H1 (cell line): ENCODE results near the gene TANC1. TPM values are rescaled to one million over a fixed set of nuclear protein-coding genes. Genes with fewer than 3 reads are reported as not detected.

Experiments used
- CTCF ChIA-PET: fragments of 300-600 bp; sonication (Branson Sonifier 250); formaldehyde crosslinking; loops from one replicate; lab custom pipeline; 2021; ENCODE audit not compliant: partially characterized antibody; lab: Charles Lee
- POLR2A ChIA-PET: fragments of 300-600 bp; sonication (Branson Sonifier 250); formaldehyde crosslinking; loops from one replicate; lab custom pipeline; 2021; ENCODE audit warnings: inconsistent platforms; ENCODE audit not compliant: partially characterized antibody; lab: Charles Lee
- DNase-seq, 2 experiments: peaks; one replicate each; pipeline versions ENCODE4 v3.0.0 to v3.0.0-alpha.2; 2010 to 2022; ENCODE audit warnings: low spot score in 2 of 2, low read depth in 1 of 2, mixed read lengths in 1 of 2
- FAIRE-seq: peaks from 2 replicates; lab custom pipeline; 2011; peaks lifted over from hg19 to GRCh38; lab: Jason Lieb, UNC
- H2AFZ ChIP-seq: 2 replicates; pipeline ENCODE4 v1.8.1; 2012; ENCODE audit warnings: low read length, inconsistent platforms
- H2AK5ac ChIP-seq: 2 replicates; pipeline ENCODE4 v1.6.1; 2013; ENCODE audit warnings: low read depth, low read length
- H2BK120ac ChIP-seq: replicated peaks from 2 replicates; pipeline ENCODE3; 2013; ENCODE audit warnings: low read depth, low read length, inconsistent platforms
- H2BK12ac ChIP-seq: 2 replicates; pipeline ENCODE4 v1.6.1; 2013; ENCODE audit warnings: low read depth, low read length
- H2BK15ac ChIP-seq: 2 replicates; pipeline ENCODE4 v1.6.1; 2013; ENCODE audit warnings: low read length
- H2BK20ac ChIP-seq: 2 replicates; pipeline ENCODE4 v1.6.1; 2013; ENCODE audit warnings: low read length
- H2BK5ac ChIP-seq: 2 replicates; pipeline ENCODE4 v1.6.1; 2013; ENCODE audit warnings: low read depth, low read length
- H3K14ac ChIP-seq: 2 replicates; pipeline ENCODE4 v1.6.1; 2013; ENCODE audit warnings: inconsistent platforms; ENCODE audit not compliant: insufficient read length
- H3K18ac ChIP-seq: 2 replicates; pipeline ENCODE4 v1.6.1; 2013; ENCODE audit warnings: low read length; ENCODE audit errors: extremely low read depth
- H3K23ac ChIP-seq: 2 replicates; pipeline ENCODE4 v1.6.1; 2013; ENCODE audit warnings: inconsistent platforms; ENCODE audit not compliant: insufficient read length
- H3K23me2 ChIP-seq: 2 replicates; pipeline ENCODE4 v1.6.1; 2013; ENCODE audit warnings: low read depth, low read length
- H3K27ac ChIP-seq: 2 replicates; pipeline ENCODE4 v1.6.1; 2011; ENCODE audit warnings: low read depth, low read length, inconsistent platforms
- H3K27me3 ChIP-seq, 4 experiments: replicated peaks in 1 of 4; 1 replicate in 1 of 4; 2 replicates in 3 of 4; pipeline versions ENCODE4 v1.6.1 to v1.8.1; 2011 to 2013; ENCODE audit warnings: low read length in 3 of 4, mild to moderate bottlenecking in 3 of 4, inconsistent platforms in 2 of 4, mixed read lengths in 2 of 4, moderate library complexity in 1 of 4; ENCODE audit not compliant: control insufficient read depth in 3 of 4, insufficient read depth in 3 of 4; ENCODE audit errors: extremely low read depth in 1 of 4
- H3K36me3 ChIP-seq, 4 experiments: 2 replicates each; pipeline versions ENCODE4 v1.6.1 to v1.8.1; 2011 to 2013; ENCODE audit warnings: mild to moderate bottlenecking in 4 of 4, low read length in 3 of 4, moderate library complexity in 2 of 4, control low read depth in 1 of 4, inconsistent platforms in 1 of 4; ENCODE audit not compliant: insufficient read depth in 4 of 4, control insufficient read depth in 2 of 4
- H3K4ac ChIP-seq: replicated peaks from 2 replicates; pipeline ENCODE3; 2013; ENCODE audit warnings: low read length, low read depth, mixed read lengths, inconsistent platforms; ENCODE audit not compliant: insufficient read length
- H3K4me1 ChIP-seq, 4 experiments: replicated peaks in 1 of 4; 1 replicate in 1 of 4; 2 replicates in 3 of 4; pipeline versions ENCODE4 v1.6.1 to v1.8.1; 2011 to 2013; ENCODE audit warnings: low read length in 3 of 4, inconsistent platforms in 2 of 4, mixed read lengths in 1 of 4; ENCODE audit not compliant: insufficient read depth in 4 of 4, control insufficient read depth in 3 of 4
- H3K4me2 ChIP-seq, 2 experiments: 2 replicates each; pipeline versions ENCODE4 v1.6.1 to v1.8.1; 2011 to 2013; ENCODE audit warnings: low read depth in 2 of 2, low read length in 2 of 2, control low read depth in 1 of 2, inconsistent platforms in 1 of 2, mild to moderate bottlenecking in 1 of 2; ENCODE audit not compliant: insufficient read depth in 1 of 2
- H3K4me3 ChIP-seq, 4 experiments: fragments of 200-600, 300-600 bp in 1 of 4; sonication (generic), shearing (Covaris generic), sonication (Bioruptor Twin) in 1 of 4; 2 replicates each; pipeline versions ENCODE4 v1.5.1 to v1.8.1; 2011 to 2016; ENCODE audit warnings: low read length in 4 of 4, low read depth in 3 of 4, control low read depth in 2 of 4, inconsistent platforms in 2 of 4, mild to moderate bottlenecking in 2 of 4, mixed read lengths in 1 of 4, moderate library complexity in 1 of 4; ENCODE audit not compliant: insufficient read depth in 2 of 4; ENCODE audit errors: extremely low read depth in 1 of 4
- H3K56ac ChIP-seq: replicated peaks from 2 replicates; pipeline ENCODE3; 2013; ENCODE audit warnings: low read depth, mild to moderate bottlenecking, mixed read lengths, low read length, inconsistent platforms; ENCODE audit not compliant: insufficient read length
- H3K79me1 ChIP-seq: 2 replicates; pipeline ENCODE4 v1.6.1; 2013; ENCODE audit warnings: low read depth, low read length, control low read depth
- H3K79me2 ChIP-seq, 2 experiments: 2 replicates each; pipeline versions ENCODE4 v1.6.1 to v1.8.1; 2012 to 2013; ENCODE audit warnings: low read length in 2 of 2, mild to moderate bottlenecking in 2 of 2, inconsistent platforms in 1 of 2; ENCODE audit not compliant: insufficient read depth in 2 of 2, control insufficient read depth in 1 of 2
- H3K9ac ChIP-seq, 4 experiments: replicated peaks in 1 of 4; 1 replicate in 1 of 4; 2 replicates in 3 of 4; pipeline versions ENCODE4 v1.6.1 to v1.8.1; 2011 to 2013; ENCODE audit warnings: low read depth in 3 of 4, low read length in 3 of 4, control low read depth in 2 of 4, mild to moderate bottlenecking in 2 of 4, moderate library complexity in 2 of 4, inconsistent platforms in 1 of 4; ENCODE audit errors: extremely low read depth in 1 of 4
- H3K9me3 ChIP-seq, 2 experiments: 2 replicates each; pipeline versions ENCODE4 v1.6.1 to v1.8.1; 2012 to 2013; ENCODE audit warnings: mild to moderate bottlenecking in 2 of 2, moderate library complexity in 2 of 2, control low read depth in 1 of 2, inconsistent platforms in 1 of 2, low read depth in 1 of 2, low read length in 1 of 2, mixed read lengths in 1 of 2; ENCODE audit not compliant: insufficient read depth in 2 of 2
- H4K20me1 ChIP-seq, 2 experiments: replicated peaks in 1 of 2; 2 replicates each; pipeline versions ENCODE3 to v1.8.1; 2011 to 2013; ENCODE audit warnings: inconsistent platforms in 2 of 2, low read length in 2 of 2, mild to moderate bottlenecking in 1 of 2; ENCODE audit not compliant: insufficient read depth in 2 of 2, control insufficient read depth in 1 of 2
- H4K5ac ChIP-seq: 2 replicates; pipeline ENCODE4 v1.6.1; 2013; ENCODE audit warnings: low read length, low read depth, mixed read lengths, inconsistent platforms; ENCODE audit not compliant: insufficient read length
- H4K8ac ChIP-seq: 2 replicates; pipeline ENCODE4 v1.8.0; 2013; ENCODE audit warnings: mild to moderate bottlenecking, moderate library complexity, low read length, inconsistent platforms; ENCODE audit not compliant: insufficient read depth; ENCODE audit errors: extremely low read depth
- H4K91ac ChIP-seq: replicated peaks from 2 replicates; pipeline ENCODE3; 2013; ENCODE audit warnings: low read length, mixed read lengths, inconsistent platforms; ENCODE audit not compliant: insufficient read length
- BACH1 ChIP-seq: IDR thresholded peaks from 2 replicates; pipeline ENCODE4 v1.6.1; 2012; ENCODE audit warnings: low read length, improper control_type of control experiment
- BRCA1 ChIP-seq: IDR thresholded peaks from 2 replicates; pipeline ENCODE4 v1.6.1; 2012; ENCODE audit warnings: low read depth, low read length, improper control_type of control experiment
- CBX8 ChIP-seq: fragments of 300-800, 300-1000 bp; sonication (generic); IDR thresholded peaks from 2 replicates; pipeline ENCODE4 v1.7.1; 2016; ENCODE audit warnings: low read depth, low read length, borderline replicate concordance
- HDAC6 ChIP-seq: IDR thresholded peaks from one replicate; pipeline ENCODE4 v1.7.1; 2012; ENCODE audit warnings: low read depth, mild to moderate bottlenecking, inconsistent platforms, low read length, moderate library complexity
- KDM1A ChIP-seq: fragments of 200-600, 300-600 bp; sonication (generic); IDR thresholded peaks from 2 replicates; pipeline ENCODE4 v1.7.1; 2016; ENCODE audit warnings: mild to moderate bottlenecking, low read length, borderline replicate concordance
- MAFK ChIP-seq: IDR thresholded peaks from 2 replicates; pipeline ENCODE4 v1.6.1; 2012; ENCODE audit warnings: low read depth, mild to moderate bottlenecking, improper control_type of control experiment, low read length
- RAD21 ChIP-seq, 2 experiments: IDR thresholded peaks in 1 of 2; conservative IDR thresholded peaks in 1 of 2; 2 replicates each; pipeline ENCODE4 v1.6.1; 2011; ENCODE audit warnings: low read depth in 2 of 2, low read length in 2 of 2, improper control_type of control experiment in 1 of 2, inconsistent platforms in 1 of 2, mild to moderate bottlenecking in 1 of 2, moderate library complexity in 1 of 2
- RXRA ChIP-seq: IDR thresholded peaks from 2 replicates; pipeline ENCODE4 v1.6.1; 2011; ENCODE audit warnings: low read depth, mild to moderate bottlenecking, low read length, moderate library complexity; ENCODE audit not compliant: insufficient read depth
- SIN3A ChIP-seq, 2 experiments: IDR thresholded peaks in 1 of 2; conservative IDR thresholded peaks in 1 of 2; 2 replicates each; pipeline ENCODE4 v1.6.1; 2011 to 2012; ENCODE audit warnings: low read length in 2 of 2, improper control_type of control experiment in 1 of 2, low read depth in 1 of 2, mild to moderate bottlenecking in 1 of 2
- SP1 ChIP-seq: IDR thresholded peaks from 2 replicates; pipeline ENCODE4 v1.6.1; 2011; ENCODE audit warnings: low read depth, low read length
- SUZ12 ChIP-seq: fragments of 200-600 bp; sonication (generic); IDR thresholded peaks from 2 replicates; pipeline ENCODE4 v1.6.1; 2012; ENCODE audit warnings: mild to moderate bottlenecking, inconsistent platforms, low read length, moderate library complexity, mixed read lengths
- TAF1 ChIP-seq: IDR thresholded peaks from 2 replicates; pipeline ENCODE4 v1.6.1; 2011; ENCODE audit warnings: mild to moderate bottlenecking, low read depth, low read length
- TEAD4 ChIP-seq: IDR thresholded peaks from 2 replicates; pipeline ENCODE4 v1.6.1; 2012; ENCODE audit warnings: low read depth, low read length, inconsistent platforms, mixed read lengths
- WGBS, 2 experiments: shearing (Covaris generic) in 1 of 2; methylation state at CpG; one replicate each; pipeline versions ENCODE4 v1.1.6 to v1.1.7; 2013 to 2015; ENCODE audit warnings: low lambda C conversion rate in 2 of 2, mixed read lengths in 2 of 2, inconsistent platforms in 1 of 2, low coverage in 1 of 2, missing lambda C conversion rate in 1 of 2; ENCODE audit not compliant: insufficient replicate concordance in 2 of 2, insufficient coverage in 1 of 2, insufficient read length in 1 of 2; ENCODE audit errors: extremely low coverage in 1 of 2, missing lambda C conversion rate in 1 of 2; 5-methylcytosine and 5-hydroxymethylcytosine counted together
- polyA plus RNA-seq, 7 experiments: library from polyadenylated mRNA; depleted of rRNA in 3 of 7; stranded (reverse) in 5 of 7; unstranded in 2 of 7; fragments of >200 nt in 5 of 7; fragments of 200-250 nt in 2 of 7; gene quantifications; 1 replicate in 5 of 7; 2 replicates in 1 of 7; 4 replicates in 1 of 7; pipeline versions ENCODE4 v1.2.1 to v1.2.3, GENCODE V29; 2011 to 2013; ENCODE audit warnings: missing spikeins in 2 of 7, mixed read lengths in 2 of 7
- total RNA-seq: library from RNA; stranded (reverse); fragmentation: NEBNext Ultra II Directional; extraction: Animal tissue kit (Norgen Biotek cat#: 25700); gene quantifications from 2 replicates; pipeline ENCODE4 v1.2.1, GENCODE V29; 2021

The TANC1 gene
- total and polyA plus RNA-seq, 2 of the 8 experiments (the other 6 are each of a cell fraction or from before 2014, with no cell fraction given), result 4.1 to 7.6 TPM

DNA sequence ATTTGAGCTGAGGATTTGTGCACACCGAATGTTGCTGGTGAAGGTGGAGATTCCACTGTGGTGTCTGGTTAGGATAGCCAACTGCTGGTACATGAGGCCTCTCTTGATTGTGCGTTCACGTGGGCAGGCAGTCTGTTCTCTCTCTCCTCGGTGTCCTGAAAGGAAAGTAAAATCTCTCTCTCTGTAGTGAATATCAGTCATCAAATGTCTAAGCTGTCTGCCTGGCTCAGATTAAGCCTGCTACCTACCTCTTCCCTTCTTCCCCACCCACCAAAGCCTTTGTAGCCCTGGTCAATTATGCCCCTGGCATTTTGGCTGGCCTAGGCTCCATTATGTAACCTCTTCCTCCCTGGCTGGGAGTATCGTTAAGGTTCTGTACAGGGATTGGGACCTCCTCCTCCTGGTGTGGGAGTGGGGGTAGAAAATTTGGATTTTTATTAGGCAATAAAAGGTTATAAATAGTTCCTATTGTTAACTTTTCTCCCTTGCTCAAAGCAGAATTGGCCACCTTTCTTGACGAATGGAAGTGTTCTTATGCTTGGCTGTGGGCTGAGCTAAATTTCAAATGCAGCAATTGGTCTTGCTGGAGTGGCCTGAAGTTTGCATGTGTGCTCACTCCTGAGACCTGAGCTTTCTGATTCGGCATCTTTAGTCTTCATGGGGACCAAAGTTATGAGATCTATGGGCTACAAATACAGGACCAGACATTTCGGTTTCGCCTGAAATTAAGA is 169.2 kb downstream of the TANC1 start:
- 91% methylated on average over 9 of the region's 9 CpGs; no CpG with 5 or more reads in 1 of the 2 experiments for WGBS, 2 experiments
- no peak overlapping the region for H3K9ac ChIP-seq
- no peak for FAIRE-seq
- no peak for TF ChIP-seq HDAC6
- TF ChIP-seq SP1, result no peak
- no peak for TF ChIP-seq MAFK
- no peak for TF ChIP-seq BRCA1
- TF ChIP-seq RAD21 (IDR thresholded peaks at IDR 0.05 in 1 of 2, conservative IDR thresholded peaks at IDR 0.05 in 1 of 2; ENCODE audit: low read depth in 2 of 2, low read length in 2 of 2), result no peak
- no peak for TF ChIP-seq KDM1A
- no peak for TF ChIP-seq TEAD4
- no peak for TF ChIP-seq SIN3A (conservative IDR thresholded peaks at IDR 0.05 in 1 of 2, IDR thresholded peaks at IDR 0.05 in 1 of 2; ENCODE audit: low read depth in 1 of 2, low read length in 2 of 2)
- no peak for TF ChIP-seq TAF1
- no peak for TF ChIP-seq RXRA
- TF ChIP-seq CBX8, result no peak
- no peak for TF ChIP-seq BACH1
- TF ChIP-seq SUZ12, result no peak

More for the DNA sequence above, 169.2 kb downstream of the TANC1 start:
- no peaks in the 10 kb centered on the region for H4K20me1 ChIP-seq
- no peaks in the 10 kb centered on the region for H3K9me3 ChIP-seq
- no peaks in the 10 kb centered on the region for H3K79me1 ChIP-seq
- H3K36me3 ChIP-seq, result no peaks in the 10 kb centered on the region
- no peak overlapping the region for H4K91ac ChIP-seq
- H2BK120ac ChIP-seq, result no peak overlapping the region
- no peak overlapping the region for H3K18ac ChIP-seq
- H3K56ac ChIP-seq, result no peak overlapping the region
- H3K14ac ChIP-seq, result no peak overlapping the region
- H3K4me2 ChIP-seq, result no peak overlapping the region
- H4K5ac ChIP-seq, result no peak overlapping the region
- no peak for DNase-seq
- no peak overlapping the region; the same call in 1 of the 2 replicates for H2AK5ac ChIP-seq
- no peak overlapping the region for H3K4me3 ChIP-seq
- H3K27ac ChIP-seq, result no peak overlapping the region
- H2BK15ac ChIP-seq, result no peak overlapping the region
- H2AFZ ChIP-seq, result no peak overlapping the region
- no peaks in the 10 kb centered on the region for H3K23me2 ChIP-seq
- H3K4me1 ChIP-seq, result no peaks in the 10 kb centered on the region
- H3K4ac ChIP-seq, result no peak overlapping the region
- ChIA-PET CTCF (interaction anchor here (0.8 to 5.5 kb wide), 8 partner anchors 10 to 236 kb away, joined by 3 to 43 read pairs (median 4); no protein-coding TSS in a partner anchor), POLR2A (no interaction called here)
- no peaks in the 10 kb centered on the region for H3K27me3 ChIP-seq
- no peak overlapping the region for H2BK20ac ChIP-seq
- H4K8ac ChIP-seq, result no peak overlapping the region
- no peaks in the 10 kb centered on the region for H3K79me2 ChIP-seq
- H2BK12ac ChIP-seq, result no peak overlapping the region; the same call in 1 of the 2 replicates
- no peak overlapping the region for H2BK5ac ChIP-seq
- no peak overlapping the region for H3K23ac ChIP-seq
